Right lobe of liver (tissue), 6 donors: ENCODE measurements around the gene TSPAN10. TPM values are rescaled to one million over a fixed set of nuclear protein-coding genes. Genes with fewer than 3 reads are reported as not detected.
"Not testable (repeated sequence)": the region's sequence is repeated elsewhere in the genome, so short reads cannot be mapped to it uniquely, and the experiment has no call there.

Experiments
- ATAC-seq, 4 donors: fragments of 200-7000 bp; cut with Tn5 transposase; one replicate each; pipeline ENCODE4 v1.9.1; 2020; ENCODE audit warnings: mild to moderate bottlenecking in 4 of 4, moderate library complexity in 4 of 4
- DNase-seq, 3 donors: peaks; one replicate each; pipeline ENCODE4 v3.0.0-alpha.2; 2020
- H3K27ac ChIP-seq, 3 donors: fragments of 200-600 bp; one replicate each; pipeline ENCODE4 v1.8.0; 2022
- H3K27me3 ChIP-seq, 2 donors: fragments of 200-600 bp; one replicate each; pipeline ENCODE4 v1.8.0; 2022
- H3K36me3 ChIP-seq, 4 donors: fragments of 200-600 bp; sonication (generic) in 1 of 4; one replicate each; pipeline versions ENCODE4 v1.5.1 to v1.8.0; 2017 to 2022; ENCODE audit warnings: control low read depth in 1 of 4
- H3K4me1 ChIP-seq, 4 donors: fragments of 200-600 bp; sonication (generic) in 1 of 4; one replicate each; pipeline versions ENCODE4 v1.5.1 to v1.8.0; 2017 to 2022; ENCODE audit warnings: control low read depth in 1 of 4
- H3K4me3 ChIP-seq, 3 donors: fragments of 200-600 bp; one replicate each; pipeline ENCODE4 v1.8.0; 2022
- H3K9me3 ChIP-seq, 4 donors: fragments of 200-600 bp; sonication (generic) in 1 of 4; one replicate each; pipeline versions ENCODE4 v1.5.1 to v1.8.0; 2017 to 2022; ENCODE audit warnings: control low read depth in 1 of 4
- CTCF ChIP-seq, 4 donors: fragments of 200-600 bp in 3 of 4; fragments of 450-650 bp in 1 of 4; IDR thresholded peaks; one replicate each; pipeline versions ENCODE4 v1.5.1 to v1.8.0; 2016 to 2022; ENCODE audit warnings: antibody characterized with exemption in 4 of 4, mild to moderate bottlenecking in 2 of 4
- POLR2A ChIP-seq: fragments of 450-650 bp; IDR thresholded peaks from one replicate; pipeline ENCODE4 v1.6.1; 2017; ENCODE audit warnings: antibody characterized with exemption, mild to moderate bottlenecking
- WGBS: methylation state at CpG from one replicate; pipeline ENCODE4 v1.1.6; 2018; ENCODE audit warnings: low coverage, low lambda C conversion rate; ENCODE audit not compliant: insufficient coverage; ENCODE audit errors: missing lambda C conversion rate; 5-methylcytosine and 5-hydroxymethylcytosine counted together
- intact Hi-C, 2 donors: fragments of 100-400 bp; cut with DNase I; formaldehyde crosslinking; loops; one replicate each; pipeline versions ENCODE4 v1.11.2 to v1.14.1; 2022
- total RNA-seq, 6 experiments: library from RNA; depleted of rRNA in 2 of 6; stranded (reverse); fragments of >200 nt in 2 of 6; fragmentation: NEBNext Ultra II Directional in 3 of 6; extraction: Animal tissue kit (Norgen Biotek cat#: 25700) in 3 of 6; gene quantifications; one replicate each; pipeline versions ENCODE4 v1.1.0 to v1.2.4, GENCODE V29; 2016 to 2023
- donor health status: DM: no; HTN: yes; CAD: no.
- donor health status: DM: no; HTN: no; CAD: no.
- donor health status: DM: no; HTN: no; CAD: no.
- donor health status: DM: no; HTN: yes; CAD: no.
- donor health status: DM: no; HTN: yes; CAD: no.

The TSPAN10 gene
- total RNA-seq, 6 experiments from 2014 or later: 0.18 to 1.2 (median 0.62) TPM

DNA sequence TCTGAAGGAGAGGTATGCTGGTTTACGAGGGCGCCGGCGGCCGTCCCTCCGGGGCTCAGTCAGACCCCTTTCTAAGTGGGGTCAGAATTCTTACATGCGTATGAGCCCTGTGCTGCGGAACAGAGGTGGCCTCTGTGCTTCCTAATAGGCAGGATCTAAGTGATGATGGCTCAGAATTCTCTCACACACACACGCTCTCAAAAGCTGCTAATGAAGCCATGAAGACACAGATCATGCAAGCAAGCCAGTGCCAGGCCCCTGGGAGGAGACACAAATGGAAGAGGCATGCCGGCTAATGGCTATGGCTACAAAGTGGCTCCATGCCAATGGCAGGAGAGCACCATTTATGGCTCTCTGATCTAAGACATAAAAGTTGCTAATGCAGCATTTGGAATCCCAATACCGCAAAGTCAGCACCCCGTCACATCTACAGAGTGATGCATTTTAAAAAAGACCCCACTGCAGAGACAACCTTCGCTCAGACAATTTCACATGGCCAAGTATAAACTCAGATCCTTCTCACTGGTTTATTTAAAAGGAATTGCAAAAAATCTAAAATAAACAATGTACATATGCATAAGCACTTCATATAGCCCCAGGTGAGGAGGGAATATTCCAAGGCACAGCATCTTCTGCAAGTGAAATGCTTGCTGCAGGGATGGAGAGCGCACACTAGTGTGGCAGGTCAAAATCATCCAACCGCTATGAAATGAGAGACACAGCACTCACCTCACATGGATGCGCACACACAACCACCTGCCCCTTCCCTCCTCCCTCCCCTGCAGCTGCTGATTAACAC, 24.6 kb upstream of the TSPAN10 start:
- intact Hi-C loops: no loop called here
- 86% methylated on average over 5 of the region's 16 CpGs for WGBS
- H3K4me3 ChIP-seq: no peak overlapping the region
- H3K27me3 ChIP-seq: no peaks in the 10 kb centered on the region
- TF ChIP-seq CTCF (IDR thresholded peaks at IDR 0.05): no peak
- TF ChIP-seq POLR2A: no peak
- H3K27ac ChIP-seq: no peak overlapping the region
- no peak for DNase-seq
- H3K4me1 ChIP-seq: peaks cover 0 to 6% (median 0%) of the 10 kb centered on the region in 4 donors
- ATAC-seq: no peak
- no peaks in the 10 kb centered on the region for H3K9me3 ChIP-seq
- H3K36me3 ChIP-seq: peaks cover 8 to 68% (median 30%) of the 10 kb centered on the region in 4 donors

GRCh38 chr17:81615401-81615930, 21.5 kb upstream of the TSPAN10 start:
- peaks cover 11 to 53% (median 18%) of the 10 kb centered on the region in 4 donors for H3K36me3 ChIP-seq
- intact Hi-C loops: no loop called here
- H3K27ac ChIP-seq: no peak overlapping the region
- TF ChIP-seq POLR2A: no peak
- TF ChIP-seq CTCF (IDR thresholded peaks at IDR 0.05): no peak
- no peaks in the 10 kb centered on the region for H3K9me3 ChIP-seq
- no peak overlapping the region for H3K4me3 ChIP-seq
- ATAC-seq: no peak
- no peaks in the 10 kb centered on the region for H3K27me3 ChIP-seq
- no peak for DNase-seq
- WGBS: 80% methylated on average over 2 of the region's 4 CpGs
- peaks cover 0 to 6% (median 0%) of the 10 kb centered on the region in 4 donors for H3K4me1 ChIP-seq

GRCh38 chr17:81616877-81617276, 20.1 kb upstream of the TSPAN10 start:
- Histone ChIP-seq H3K27ac (no peak overlapping the region), H3K4me3 (no peak overlapping the region), H3K9me3 (no peaks in the 10 kb centered on the region), H3K4me1 (peaks cover 0 to 15% (median 5%) of the 10 kb centered on the region in 4 donors), H3K27me3 (no peaks in the 10 kb centered on the region), H3K36me3 (peaks cover 11 to 64% (median 24%) of the 10 kb centered on the region in 4 donors)
- WGBS: 27% methylated on average over 3 of the region's 7 CpGs
- DNase-seq (no peak), ATAC-seq (no peak)
- no peak for TF ChIP-seq CTCF (IDR thresholded peaks at IDR 0.05)
- TF ChIP-seq POLR2A: no peak
- intact Hi-C loops: no loop called here

GRCh38 chr17:81618307-81618706, 18.7 kb upstream of the TSPAN10 start:
- intact Hi-C loops, H3K27me3 ChIP-seq, H3K4me3 ChIP-seq, H3K27ac ChIP-seq, H3K9me3 ChIP-seq, DNase-seq, ATAC-seq: not testable (repeated sequence)
- Histone ChIP-seq H3K4me1 (peaks cover 0 to 25% (median 6%) of the 10 kb centered on the region in 4 donors), H3K36me3 (peaks cover 11 to 53% (median 20%) of the 10 kb centered on the region in 4 donors)
- WGBS: no CpG with 5 or more reads among the region's 36 CpGs

GRCh38 chr17:81621494-81622130, 15.4 kb upstream of the TSPAN10 start:
- peaks cover 0 to 19% (median 6%) of the 10 kb centered on the region in 4 donors for H3K4me1 ChIP-seq
- H3K27me3 ChIP-seq: no peaks in the 10 kb centered on the region
- intact Hi-C loops: no loop called here
- H3K9me3 ChIP-seq: no peaks in the 10 kb centered on the region
- ATAC-seq (peak; percentile 81 to 94 (median 92)), DNase-seq (peak; percentile 33 to 64 (median 63))
- WGBS: 28% methylated on average over 7 of the region's 11 CpGs
- no peak overlapping the region for H3K4me3 ChIP-seq
- peaks cover 11 to 65% (median 24%) of the 10 kb centered on the region in 4 donors for H3K36me3 ChIP-seq
- no peak for TF ChIP-seq POLR2A
- TF ChIP-seq CTCF (IDR thresholded peaks at IDR 0.05): no peak
- peak overlapping the region in 1 of 3 donors; percentile 31 for H3K27ac ChIP-seq
